Activated CD8-positive, alpha-beta T cell treated with anti-CD3 and anti-CD28 coated beads for 36 hours (primary cell): Measurements from ENCODE around the gene ZNF407. TPM values are rescaled to one million over a fixed set of nuclear protein-coding genes. Genes with fewer than 3 reads are reported as not detected.

Experiments used
- ATAC-seq: fragments of 200-7000 bp; cut with Tn5 transposase; one replicate; pipeline ENCODE4 v1.10.0; 2021; ENCODE audit warnings: mild to moderate bottlenecking, moderate library complexity
- CTCF ChIA-PET: fragments of 350-600 bp; sonication (Branson Sonifier 250); formaldehyde crosslinking; loops from one replicate; lab custom pipeline; 2021; ENCODE audit warnings: antibody characterized with exemption; lab: Charles Lee
- POLR2A ChIA-PET: fragments of 350-600 bp; sonication (Branson Sonifier 250); formaldehyde crosslinking; loops from one replicate; lab custom pipeline; 2021; ENCODE audit warnings: antibody characterized with exemption; lab: Charles Lee
- DNase-seq: peaks from one replicate; pipeline ENCODE4 v3.0.0-alpha.2; 2020
- H3K27ac Mint-ChIP-seq: one replicate; pipeline ENCODE4 v1.8.0; 2021; ENCODE audit warnings: mild to moderate bottlenecking, mixed read lengths
- H3K27me3 Mint-ChIP-seq: one replicate; pipeline ENCODE4 v1.8.0; 2021; ENCODE audit warnings: mixed read lengths
- H3K36me3 Mint-ChIP-seq: one replicate; pipeline ENCODE4 v1.8.0; 2021; ENCODE audit warnings: low read depth, mixed read lengths
- H3K4me1 Mint-ChIP-seq: one replicate; pipeline ENCODE4 v1.8.0; 2021; ENCODE audit warnings: low read depth, mixed read lengths
- H3K4me3 Mint-ChIP-seq: one replicate; pipeline ENCODE4 v1.8.0; 2021; ENCODE audit warnings: mild to moderate bottlenecking, moderate library complexity, mixed read lengths
- H3K9me3 Mint-ChIP-seq: one replicate; pipeline ENCODE4 v1.8.0; 2021; ENCODE audit warnings: mixed read lengths
- CTCF ChIP-seq: fragments of 200-600 bp; IDR thresholded peaks from one replicate; pipeline ENCODE4 v1.8.0; 2022; ENCODE audit warnings: antibody characterized with exemption, mild to moderate bottlenecking
- intact Hi-C: fragments of 100-400 bp; cut with micrococcal nuclease; formaldehyde crosslinking; loops from one replicate; pipeline ENCODE4 v1.10.0; 2022
- total RNA-seq, 2 experiments: library from RNA; stranded (reverse); gene quantifications; one replicate each; pipeline ENCODE4 v1.2.3, GENCODE V29; 2021

ZNF407 gene
- total RNA-seq, 2 experiments from 2014 or later = 9.9 to 10.8 TPM

- Mint-ChIP-seq H3K9me3 (peaks cover under 1% of the 10 kb centered on the region), H3K27ac (no peak overlapping the region), H3K36me3 (peaks cover 35% of the 10 kb centered on the region), H3K4me3 (no peak overlapping the region), H3K4me1 (peaks cover 35% of the 10 kb centered on the region), H3K27me3 (no peaks in the 10 kb centered on the region)
- ATAC-seq (no peak), DNase-seq (no peak)
- ChIA-PET POLR2A (no interaction called here), CTCF (interaction anchor here (1.2 kb wide), 1 partner anchor 12 kb away, joined by 3 read pairs; no protein-coding TSS in a partner anchor)
- TF ChIP-seq CTCF = no peak
- intact Hi-C loops = no loop called here
Observed at GRCh38 chr18:74633652-74634352, 36.1 kb downstream of the ZNF407 start.

- TF ChIP-seq CTCF = no peak
- no peaks in the 10 kb centered on the region for H3K27me3 Mint-ChIP-seq
- intact Hi-C loops = no loop called here
- peaks cover 35% of the 10 kb centered on the region for H3K36me3 Mint-ChIP-seq
- POLR2A ChIA-PET = no interaction called here
- H3K27ac Mint-ChIP-seq = peak overlapping the region; percentile 32
- CTCF ChIA-PET = no interaction called here
- DNase-seq (no peak), ATAC-seq (no peak)
- H3K9me3 Mint-ChIP-seq = no peaks in the 10 kb centered on the region
- H3K4me1 Mint-ChIP-seq = peaks cover 34% of the 10 kb centered on the region
- no peak overlapping the region for H3K4me3 Mint-ChIP-seq
Observed at GRCh38 chr18:74635224-74635975, 37.7 kb downstream of the ZNF407 start.

- Mint-ChIP-seq H3K36me3 (peaks cover 29% of the 10 kb centered on the region), H3K4me3 (no peak overlapping the region), H3K27me3 (no peaks in the 10 kb centered on the region), H3K27ac (no peak overlapping the region), H3K9me3 (no peaks in the 10 kb centered on the region), H3K4me1 (peaks cover 17% of the 10 kb centered on the region)
- POLR2A ChIA-PET = no interaction called here
- no peak for TF ChIP-seq CTCF
- ATAC-seq = no peak
- intact Hi-C loops = no loop called here
- CTCF ChIA-PET = no interaction called here
- no peak for DNase-seq
Observed at GRCh38 chr18:74637070-74637469, 39.4 kb downstream of the ZNF407 start.

DNA sequence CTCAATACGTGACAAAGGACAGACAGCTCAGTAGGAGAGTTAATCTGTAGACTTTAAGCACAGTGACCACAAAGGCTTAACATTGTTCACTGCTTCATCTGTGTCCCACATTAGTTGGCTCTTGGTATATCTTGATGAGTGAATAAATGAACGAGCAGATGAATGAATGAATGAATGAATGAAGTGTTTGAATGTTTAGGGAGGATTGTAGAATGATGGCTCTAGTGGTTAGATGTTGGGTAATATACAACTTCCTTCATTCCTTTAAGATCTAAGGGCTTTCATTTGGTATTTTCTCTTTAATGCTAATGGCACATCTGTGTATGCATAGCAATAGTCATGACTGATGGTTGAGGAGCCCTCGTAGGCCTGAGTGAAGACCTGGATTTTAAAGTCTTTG is 40.5 kb downstream of the ZNF407 start:
- no peaks in the 10 kb centered on the region for H3K9me3 Mint-ChIP-seq
- H3K36me3 Mint-ChIP-seq = peaks cover 20% of the 10 kb centered on the region
- TF ChIP-seq CTCF = no peak
- no peak overlapping the region for H3K4me3 Mint-ChIP-seq
- H3K27ac Mint-ChIP-seq = no peak overlapping the region
- ChIA-PET CTCF (no interaction called here), POLR2A (interaction anchor here (1.0 kb wide), 1 partner anchor 40 kb away, joined by 3 read pairs; no protein-coding TSS in a partner anchor)
- no peak for DNase-seq
- H3K27me3 Mint-ChIP-seq = no peaks in the 10 kb centered on the region
- peaks cover 7% of the 10 kb centered on the region for H3K4me1 Mint-ChIP-seq
- no peak for ATAC-seq
- intact Hi-C loops = no loop called here

- ATAC-seq (no peak), DNase-seq (no peak)
- no peaks in the 10 kb centered on the region for H3K9me3 Mint-ChIP-seq
- no peaks in the 10 kb centered on the region for H3K27me3 Mint-ChIP-seq
- POLR2A ChIA-PET = no interaction called here
- no peak overlapping the region for H3K4me3 Mint-ChIP-seq
- no peak for TF ChIP-seq CTCF
- H3K27ac Mint-ChIP-seq = no peak overlapping the region
- intact Hi-C loops = no loop called here
- peaks cover 10% of the 10 kb centered on the region for H3K4me1 Mint-ChIP-seq
- CTCF ChIA-PET = no interaction called here
- H3K36me3 Mint-ChIP-seq = peaks cover 9% of the 10 kb centered on the region
Observed at GRCh38 chr18:74644713-74645112, 47.0 kb downstream of the ZNF407 start.
